ENCODE measurements around the gene DNAL1.

DNA sequence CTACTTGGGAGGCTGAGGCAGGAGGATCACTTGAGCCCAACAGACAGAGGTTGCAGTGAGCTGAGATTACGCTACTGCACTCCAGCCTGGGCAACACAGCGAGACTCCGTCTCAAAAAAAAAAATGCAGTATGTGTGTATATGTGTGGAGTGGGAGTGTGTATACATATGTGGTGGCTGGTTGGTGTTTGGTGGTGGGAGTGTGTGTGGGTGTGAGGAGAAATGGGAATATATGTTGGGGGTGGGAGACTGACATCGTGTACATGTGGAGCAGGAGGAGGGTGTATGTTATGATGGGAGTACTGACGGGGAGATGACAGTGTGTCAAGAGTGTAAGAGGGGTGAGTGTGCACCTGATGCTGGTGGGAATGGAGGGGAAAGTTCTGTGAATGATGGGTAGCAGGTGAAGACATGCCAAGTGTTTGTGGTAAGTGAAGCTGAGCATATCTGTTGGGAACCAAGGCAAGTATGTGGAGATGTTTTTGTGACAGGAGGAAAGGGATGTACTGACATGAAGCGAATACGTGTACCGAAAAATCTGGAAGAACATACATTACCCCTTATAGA, 65.2 kb downstream of the DNAL1 start:
- no peak for TF ChIP-seq RNF2 (conservative IDR thresholded peaks at IDR 0.05; ENCODE audit: low read depth)
- TF ChIP-seq POLR2AphosphoS5 (IDR thresholded peaks at IDR 0.05; ENCODE audit: low read depth, low read length) = no peak
- TF ChIP-seq HDAC2 (CRISPR knock-in tag; IDR thresholded peaks at IDR 0.05) = no peak
- TF ChIP-seq, protein P1, sequence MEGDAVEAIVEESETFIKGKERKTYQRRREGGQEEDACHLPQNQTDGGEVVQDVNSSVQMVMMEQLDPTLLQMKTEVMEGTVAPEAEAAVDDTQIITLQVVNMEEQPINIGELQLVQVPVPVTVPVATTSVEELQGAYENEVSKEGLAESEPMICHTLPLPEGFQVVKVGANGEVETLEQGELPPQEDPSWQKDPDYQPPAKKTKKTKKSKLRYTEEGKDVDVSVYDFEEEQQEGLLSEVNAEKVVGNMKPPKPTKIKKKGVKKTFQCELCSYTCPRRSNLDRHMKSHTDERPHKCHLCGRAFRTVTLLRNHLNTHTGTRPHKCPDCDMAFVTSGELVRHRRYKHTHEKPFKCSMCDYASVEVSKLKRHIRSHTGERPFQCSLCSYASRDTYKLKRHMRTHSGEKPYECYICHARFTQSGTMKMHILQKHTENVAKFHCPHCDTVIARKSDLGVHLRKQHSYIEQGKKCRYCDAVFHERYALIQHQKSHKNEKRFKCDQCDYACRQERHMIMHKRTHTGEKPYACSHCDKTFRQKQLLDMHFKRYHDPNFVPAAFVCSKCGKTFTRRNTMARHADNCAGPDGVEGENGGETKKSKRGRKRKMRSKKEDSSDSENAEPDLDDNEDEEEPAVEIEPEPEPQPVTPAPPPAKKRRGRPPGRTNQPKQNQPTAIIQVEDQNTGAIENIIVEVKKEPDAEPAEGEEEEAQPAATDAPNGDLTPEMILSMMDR (CRISPR knock-in tag; IDR thresholded peaks at IDR 0.05) = no peak
- no peak for TF ChIP-seq ZNF589 (CRISPR knock-in tag; conservative IDR thresholded peaks at IDR 0.05)
- no peak for TF ChIP-seq NKX3-1 (CRISPR knock-in tag; IDR thresholded peaks at IDR 0.05)
- TF ChIP-seq ERF (CRISPR knock-in tag; IDR thresholded peaks at IDR 0.05) = no peak
- no peak for TF ChIP-seq MAF1 (CRISPR knock-in tag; IDR thresholded peaks at IDR 0.05; ENCODE audit: borderline replicate concordance)
- TF ChIP-seq PITX1 (CRISPR knock-in tag; IDR thresholded peaks at IDR 0.05) = no peak
- TF ChIP-seq, protein P2, sequence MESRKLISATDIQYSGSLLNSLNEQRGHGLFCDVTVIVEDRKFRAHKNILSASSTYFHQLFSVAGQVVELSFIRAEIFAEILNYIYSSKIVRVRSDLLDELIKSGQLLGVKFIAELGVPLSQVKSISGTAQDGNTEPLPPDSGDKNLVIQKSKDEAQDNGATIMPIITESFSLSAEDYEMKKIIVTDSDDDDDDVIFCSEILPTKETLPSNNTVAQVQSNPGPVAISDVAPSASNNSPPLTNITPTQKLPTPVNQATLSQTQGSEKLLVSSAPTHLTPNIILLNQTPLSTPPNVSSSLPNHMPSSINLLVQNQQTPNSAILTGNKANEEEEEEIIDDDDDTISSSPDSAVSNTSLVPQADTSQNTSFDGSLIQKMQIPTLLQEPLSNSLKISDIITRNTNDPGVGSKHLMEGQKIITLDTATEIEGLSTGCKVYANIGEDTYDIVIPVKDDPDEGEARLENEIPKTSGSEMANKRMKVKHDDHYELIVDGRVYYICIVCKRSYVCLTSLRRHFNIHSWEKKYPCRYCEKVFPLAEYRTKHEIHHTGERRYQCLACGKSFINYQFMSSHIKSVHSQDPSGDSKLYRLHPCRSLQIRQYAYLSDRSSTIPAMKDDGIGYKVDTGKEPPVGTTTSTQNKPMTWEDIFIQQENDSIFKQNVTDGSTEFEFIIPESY (CRISPR knock-in tag; IDR thresholded peaks at IDR 0.05) = no peak
- TF ChIP-seq, protein P3, sequence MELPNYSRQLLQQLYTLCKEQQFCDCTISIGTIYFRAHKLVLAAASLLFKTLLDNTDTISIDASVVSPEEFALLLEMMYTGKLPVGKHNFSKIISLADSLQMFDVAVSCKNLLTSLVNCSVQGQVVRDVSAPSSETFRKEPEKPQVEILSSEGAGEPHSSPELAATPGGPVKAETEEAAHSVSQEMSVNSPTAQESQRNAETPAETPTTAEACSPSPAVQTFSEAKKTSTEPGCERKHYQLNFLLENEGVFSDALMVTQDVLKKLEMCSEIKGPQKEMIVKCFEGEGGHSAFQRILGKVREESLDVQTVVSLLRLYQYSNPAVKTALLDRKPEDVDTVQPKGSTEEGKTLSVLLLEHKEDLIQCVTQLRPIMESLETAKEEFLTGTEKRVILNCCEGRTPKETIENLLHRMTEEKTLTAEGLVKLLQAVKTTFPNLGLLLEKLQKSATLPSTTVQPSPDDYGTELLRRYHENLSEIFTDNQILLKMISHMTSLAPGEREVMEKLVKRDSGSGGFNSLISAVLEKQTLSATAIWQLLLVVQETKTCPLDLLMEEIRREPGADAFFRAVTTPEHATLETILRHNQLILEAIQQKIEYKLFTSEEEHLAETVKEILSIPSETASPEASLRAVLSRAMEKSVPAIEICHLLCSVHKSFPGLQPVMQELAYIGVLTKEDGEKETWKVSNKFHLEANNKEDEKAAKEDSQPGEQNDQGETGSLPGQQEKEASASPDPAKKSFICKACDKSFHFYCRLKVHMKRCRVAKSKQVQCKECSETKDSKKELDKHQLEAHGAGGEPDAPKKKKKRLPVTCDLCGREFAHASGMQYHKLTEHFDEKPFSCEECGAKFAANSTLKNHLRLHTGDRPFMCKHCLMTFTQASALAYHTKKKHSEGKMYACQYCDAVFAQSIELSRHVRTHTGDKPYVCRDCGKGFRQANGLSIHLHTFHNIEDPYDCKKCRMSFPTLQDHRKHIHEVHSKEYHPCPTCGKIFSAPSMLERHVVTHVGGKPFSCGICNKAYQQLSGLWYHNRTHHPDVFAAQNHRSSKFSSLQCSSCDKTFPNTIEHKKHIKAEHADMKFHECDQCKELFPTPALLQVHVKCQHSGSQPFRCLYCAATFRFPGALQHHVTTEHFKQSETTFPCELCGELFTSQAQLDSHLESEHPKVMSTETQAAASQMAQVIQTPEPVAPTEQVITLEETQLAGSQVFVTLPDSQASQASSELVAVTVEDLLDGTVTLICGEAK (IDR thresholded peaks at IDR 0.05) = no peak
- TF ChIP-seq, protein P3 (CRISPR knock-in tag; IDR thresholded peaks at IDR 0.05) = no peak

All from HepG2 (cell line).